Stomach (tissue), 4 donors: ENCODE measurements around the gene CHD1.

ENCODE experiments used
- POLR2A ChIP-seq, 4 donors: fragments of 450-650 bp; IDR thresholded peaks; one replicate each; pipeline ENCODE4 v1.6.1; 2016; ENCODE audit warnings: antibody characterized with exemption in 4 of 4, control low read depth in 2 of 4, mild to moderate bottlenecking in 1 of 4, moderate library complexity in 1 of 4
- POLR2AphosphoS5 ChIP-seq, 3 donors: sonication (generic); formaldehyde crosslinking; IDR thresholded peaks; one replicate each; pipeline ENCODE4 v1.6.1; 2016; ENCODE audit warnings: antibody characterized with exemption in 3 of 3
- TF ChIP-seq, protein P1 (sequence below), 7 experiments: fragments of 450-650 bp in 4 of 7; fragments of 200-600 bp in 3 of 7; sonication (generic) in 3 of 7; IDR thresholded peaks; one replicate each; pipeline ENCODE4 v1.5.1; 2016 to 2019; ENCODE audit warnings: antibody characterized with exemption in 7 of 7, control low read depth in 2 of 7, mild to moderate bottlenecking in 1 of 7

- TF ChIP-seq, protein P1, sequence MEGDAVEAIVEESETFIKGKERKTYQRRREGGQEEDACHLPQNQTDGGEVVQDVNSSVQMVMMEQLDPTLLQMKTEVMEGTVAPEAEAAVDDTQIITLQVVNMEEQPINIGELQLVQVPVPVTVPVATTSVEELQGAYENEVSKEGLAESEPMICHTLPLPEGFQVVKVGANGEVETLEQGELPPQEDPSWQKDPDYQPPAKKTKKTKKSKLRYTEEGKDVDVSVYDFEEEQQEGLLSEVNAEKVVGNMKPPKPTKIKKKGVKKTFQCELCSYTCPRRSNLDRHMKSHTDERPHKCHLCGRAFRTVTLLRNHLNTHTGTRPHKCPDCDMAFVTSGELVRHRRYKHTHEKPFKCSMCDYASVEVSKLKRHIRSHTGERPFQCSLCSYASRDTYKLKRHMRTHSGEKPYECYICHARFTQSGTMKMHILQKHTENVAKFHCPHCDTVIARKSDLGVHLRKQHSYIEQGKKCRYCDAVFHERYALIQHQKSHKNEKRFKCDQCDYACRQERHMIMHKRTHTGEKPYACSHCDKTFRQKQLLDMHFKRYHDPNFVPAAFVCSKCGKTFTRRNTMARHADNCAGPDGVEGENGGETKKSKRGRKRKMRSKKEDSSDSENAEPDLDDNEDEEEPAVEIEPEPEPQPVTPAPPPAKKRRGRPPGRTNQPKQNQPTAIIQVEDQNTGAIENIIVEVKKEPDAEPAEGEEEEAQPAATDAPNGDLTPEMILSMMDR (IDR thresholded peaks at IDR 0.05), result no peak
- TF ChIP-seq POLR2AphosphoS5 (IDR thresholded peaks at IDR 0.05) (no peak), POLR2A (IDR thresholded peaks at IDR 0.05) (no peak)
Measured at GRCh38 chr5:98978528-98978927, 49.7 kb upstream of the CHD1 start.
